Esophagus muscularis mucosa (tissue), 4 donors: ENCODE data around the gene E2F2.
"Not testable (repeated sequence)": the region's sequence is repeated elsewhere in the genome, so short reads cannot be mapped to it uniquely, and the experiment has no call there.

Experiments used
- EP300 ChIP-seq: sonication (generic); formaldehyde crosslinking; IDR thresholded peaks from one replicate; pipeline ENCODE4 v1.6.1; 2017; ENCODE audit warnings: antibody characterized with exemption
- POLR2A ChIP-seq: fragments of 450-650 bp; IDR thresholded peaks from one replicate; pipeline ENCODE4 v1.6.1; 2017; ENCODE audit warnings: antibody characterized with exemption, moderate library complexity, mild to moderate bottlenecking, low read depth
- POLR2AphosphoS5 ChIP-seq, 2 donors: sonication (generic); formaldehyde crosslinking; IDR thresholded peaks; one replicate each; pipeline ENCODE4 v1.6.1; 2017; ENCODE audit warnings: antibody characterized with exemption in 2 of 2
- TF ChIP-seq, protein P1 (sequence below), 3 experiments: fragments of 200-600 bp in 2 of 3; fragments of 450-650 bp in 1 of 3; sonication (generic) in 2 of 3; IDR thresholded peaks; one replicate each; pipeline ENCODE4 v1.5.1; 2017 to 2019; ENCODE audit warnings: antibody characterized with exemption in 3 of 3, mild to moderate bottlenecking in 2 of 3, moderate library complexity in 1 of 3

DNA sequence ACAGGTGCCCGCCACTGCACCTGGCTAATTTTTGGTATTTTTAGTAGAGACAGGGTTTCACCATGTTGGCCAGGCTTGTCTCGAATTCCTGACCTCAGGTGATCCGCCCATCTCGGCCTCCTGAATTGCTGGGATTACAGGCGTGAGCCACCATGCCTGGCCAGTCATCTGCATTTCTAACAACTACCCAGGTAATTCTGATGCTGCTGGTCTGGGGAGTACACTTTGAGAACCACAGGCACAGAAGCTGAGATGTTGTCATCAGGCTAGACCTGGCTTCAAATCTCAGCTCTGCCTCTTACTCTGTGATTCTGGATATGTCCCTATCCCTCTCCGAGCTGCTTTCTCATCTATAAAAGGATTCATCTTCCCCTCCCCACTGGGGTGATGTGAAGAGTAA, 36.2 kb downstream of the E2F2 start:
- TF ChIP-seq POLR2A; POLR2AphosphoS5 (IDR thresholded peaks at IDR 0.05); EP300: not testable (repeated sequence)
- TF ChIP-seq, protein P1, sequence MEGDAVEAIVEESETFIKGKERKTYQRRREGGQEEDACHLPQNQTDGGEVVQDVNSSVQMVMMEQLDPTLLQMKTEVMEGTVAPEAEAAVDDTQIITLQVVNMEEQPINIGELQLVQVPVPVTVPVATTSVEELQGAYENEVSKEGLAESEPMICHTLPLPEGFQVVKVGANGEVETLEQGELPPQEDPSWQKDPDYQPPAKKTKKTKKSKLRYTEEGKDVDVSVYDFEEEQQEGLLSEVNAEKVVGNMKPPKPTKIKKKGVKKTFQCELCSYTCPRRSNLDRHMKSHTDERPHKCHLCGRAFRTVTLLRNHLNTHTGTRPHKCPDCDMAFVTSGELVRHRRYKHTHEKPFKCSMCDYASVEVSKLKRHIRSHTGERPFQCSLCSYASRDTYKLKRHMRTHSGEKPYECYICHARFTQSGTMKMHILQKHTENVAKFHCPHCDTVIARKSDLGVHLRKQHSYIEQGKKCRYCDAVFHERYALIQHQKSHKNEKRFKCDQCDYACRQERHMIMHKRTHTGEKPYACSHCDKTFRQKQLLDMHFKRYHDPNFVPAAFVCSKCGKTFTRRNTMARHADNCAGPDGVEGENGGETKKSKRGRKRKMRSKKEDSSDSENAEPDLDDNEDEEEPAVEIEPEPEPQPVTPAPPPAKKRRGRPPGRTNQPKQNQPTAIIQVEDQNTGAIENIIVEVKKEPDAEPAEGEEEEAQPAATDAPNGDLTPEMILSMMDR (IDR thresholded peaks at IDR 0.05), result not testable (repeated sequence)
